Neural cell (in vitro differentiated cells): ENCODE measurements around the gene ST7L. TPM values are rescaled to one million over a fixed set of nuclear protein-coding genes. Genes with fewer than 3 reads are reported as not detected.

Experiments used
- H2AFZ ChIP-seq: fragments of 200-600, 300-800 bp; sonication (generic), shearing (Covaris generic); 2 replicates; pipeline ENCODE4 v1.6.0; 2014; ENCODE audit warnings: low read depth, mild to moderate bottlenecking, antibody characterized with exemption, low read length, moderate library complexity
- H3F3A ChIP-seq: fragments of 200-600 bp; shearing (Covaris generic); 2 replicates; pipeline ENCODE4 v1.6.1; 2016; ENCODE audit warnings: mild to moderate bottlenecking, moderate library complexity, mixed read lengths, antibody characterized with exemption, low read length; ENCODE audit not compliant: insufficient read depth, poor library complexity, severe bottlenecking
- H3K27ac ChIP-seq: fragments of 200-600, 300-800 bp; sonication (generic), shearing (Covaris generic); 2 replicates; pipeline ENCODE4 v1.5.1; 2014; ENCODE audit warnings: mild to moderate bottlenecking, low read length, moderate library complexity
- H3K27me3 ChIP-seq: fragments of 300-800, 200-600 bp; sonication (generic), shearing (Covaris generic); 2 replicates; pipeline ENCODE4 v1.6.0; 2014; ENCODE audit warnings: mild to moderate bottlenecking, low read depth, low read length, moderate library complexity; ENCODE audit not compliant: insufficient read depth
- H3K36me3 ChIP-seq: fragments of 300-800, 200-600 bp; sonication (generic), shearing (Covaris generic); 2 replicates; pipeline ENCODE4 v1.5.1; 2014; ENCODE audit warnings: mild to moderate bottlenecking, antibody characterized with exemption, low read length, moderate library complexity; ENCODE audit not compliant: insufficient read depth
- H3K4me2 ChIP-seq: fragments of 300-800, 200-600 bp; sonication (generic), shearing (Covaris generic); 2 replicates; pipeline ENCODE4 v1.6.0; 2014; ENCODE audit warnings: mild to moderate bottlenecking, low read length
- H3K4me3 ChIP-seq: fragments of 300-800, 200-600 bp; sonication (generic), shearing (Covaris generic); 2 replicates; pipeline ENCODE4 v1.5.1; 2014; ENCODE audit warnings: mild to moderate bottlenecking, low read length, moderate library complexity
- H3K79me2 ChIP-seq: fragments of 200-600 bp; shearing (Covaris generic); replicated peaks from 2 replicates; pipeline ENCODE4 v1.6.0; 2014; ENCODE audit warnings: mild to moderate bottlenecking, low read length, moderate library complexity; ENCODE audit not compliant: insufficient read depth
- H3K9ac ChIP-seq: fragments of 300-800, 200-600 bp; sonication (generic), shearing (Covaris generic); 2 replicates; pipeline ENCODE4 v1.6.1; 2016; ENCODE audit warnings: mild to moderate bottlenecking, low read length, mixed read lengths
- H3K9me2 ChIP-seq: fragments of 200-600 bp; shearing (Covaris generic); 2 replicates; pipeline ENCODE4 v1.6.1; 2016; ENCODE audit warnings: mild to moderate bottlenecking, low read length, mixed read lengths; ENCODE audit not compliant: insufficient read depth
- H3K9me3 ChIP-seq: fragments of 200-600, 300-800 bp; sonication (generic), shearing (Covaris generic); 2 replicates; pipeline ENCODE4 v1.6.1; 2016; ENCODE audit warnings: mild to moderate bottlenecking, mixed run types, low read length, moderate library complexity, mixed read lengths
- H4K20me1 ChIP-seq: fragments of 200-600 bp; shearing (Covaris generic); 2 replicates; pipeline ENCODE4 v1.6.1; 2016; ENCODE audit warnings: mild to moderate bottlenecking, mixed run types; ENCODE audit not compliant: insufficient read depth
- CTCF ChIP-seq: fragments of 450-650 bp; IDR thresholded peaks from 2 replicates; pipeline ENCODE4 v1.5.1; 2014; ENCODE audit warnings: antibody characterized with exemption, mild to moderate bottlenecking, moderate library complexity; ENCODE audit not compliant: poor library complexity, severe bottlenecking
- EP300 ChIP-seq: fragments of 450-650 bp; conservative IDR thresholded peaks from 2 replicates; pipeline ENCODE4 v1.6.1; 2014; ENCODE audit warnings: antibody characterized with exemption, mild to moderate bottlenecking, moderate library complexity; ENCODE audit not compliant: poor library complexity, severe bottlenecking
- EZH2 ChIP-seq: fragments of 200-600, 300-800 bp; shearing (Covaris generic), sonication (generic); IDR thresholded peaks from 2 replicates; pipeline ENCODE4 v1.6.1; 2014; ENCODE audit warnings: antibody characterized with exemption, low read length, borderline replicate concordance, mild to moderate bottlenecking; ENCODE audit not compliant: insufficient read depth, poor library complexity, severe bottlenecking
- MXI1 ChIP-seq: fragments of 450-650 bp; conservative IDR thresholded peaks from 2 replicates; pipeline ENCODE4 v1.6.1; 2014; ENCODE audit warnings: antibody characterized with exemption, mild to moderate bottlenecking; ENCODE audit not compliant: poor library complexity, severe bottlenecking
- POLR2AphosphoS5 ChIP-seq: IDR thresholded peaks from 2 replicates; pipeline ENCODE4 v1.6.1; 2012
- REST ChIP-seq: IDR thresholded peaks from 2 replicates; pipeline ENCODE4 v1.6.1; 2012; ENCODE audit warnings: borderline replicate concordance
- SMC3 ChIP-seq: fragments of 450-650 bp; conservative IDR thresholded peaks from 2 replicates; pipeline ENCODE4 v1.6.1; 2014; ENCODE audit warnings: antibody characterized with exemption, mild to moderate bottlenecking, moderate library complexity; ENCODE audit not compliant: poor library complexity
- TAF1 ChIP-seq: IDR thresholded peaks from 2 replicates; pipeline ENCODE4 v1.6.1; 2012; ENCODE audit warnings: low read depth
- polyA plus RNA-seq: library from polyadenylated mRNA; depleted of rRNA; stranded (reverse); fragments of >200 nt; gene quantifications from 2 replicates; pipeline ENCODE4 v1.2.3, GENCODE V29; 2014

The ST7L gene
- polyA plus RNA-seq, 1 donor from 2014 or later = 33.7 TPM

- no peak overlapping the region for H3K4me3 ChIP-seq
- no peak overlapping the region for H3K27ac ChIP-seq
- H2AFZ ChIP-seq = no peak overlapping the region
- no peaks in the 10 kb centered on the region for H3K36me3 ChIP-seq
- H3F3A ChIP-seq = no peaks in the 10 kb centered on the region
- no peak for TF ChIP-seq EP300
- H3K4me2 ChIP-seq = no peak overlapping the region
- H3K9me3 ChIP-seq = no peaks in the 10 kb centered on the region
- H3K9ac ChIP-seq = no peak overlapping the region
- H3K9me2 ChIP-seq = no peaks in the 10 kb centered on the region
- no peaks in the 10 kb centered on the region for H3K79me2 ChIP-seq
- H3K27me3 ChIP-seq = no peaks in the 10 kb centered on the region
- H4K20me1 ChIP-seq = no peaks in the 10 kb centered on the region
Observed at GRCh38 chr1:112532064-112532463, 86.9 kb downstream of the ST7L start.

GRCh38 chr1:112530832-112531231, 88.1 kb downstream of the ST7L start:
- no peak overlapping the region for H2AFZ ChIP-seq
- TF ChIP-seq EP300 = no peak
- TF ChIP-seq SMC3 = no peak
- no peak for TF ChIP-seq MXI1
- no peak for TF ChIP-seq TAF1
- no peak for TF ChIP-seq REST
- TF ChIP-seq CTCF = no peak
- TF ChIP-seq EZH2 = no peak
- no peak for TF ChIP-seq POLR2AphosphoS5
- no peaks in the 10 kb centered on the region for H3K9me2 ChIP-seq
- H4K20me1 ChIP-seq = no peaks in the 10 kb centered on the region
- no peak overlapping the region for H3K4me2 ChIP-seq
- H3K36me3 ChIP-seq = no peaks in the 10 kb centered on the region
- no peak overlapping the region for H3K27ac ChIP-seq
- no peaks in the 10 kb centered on the region for H3K79me2 ChIP-seq
- H3K27me3 ChIP-seq = no peaks in the 10 kb centered on the region
- no peak overlapping the region for H3K4me3 ChIP-seq
- H3K9ac ChIP-seq = no peak overlapping the region
- no peaks in the 10 kb centered on the region for H3K9me3 ChIP-seq
- H3F3A ChIP-seq = no peaks in the 10 kb centered on the region

GRCh38 chr1:112529301-112529700, 89.6 kb downstream of the ST7L start:
- H2AFZ ChIP-seq = no peak overlapping the region
- no peak overlapping the region for H3K27ac ChIP-seq
- H3K27me3 ChIP-seq = no peaks in the 10 kb centered on the region
- no peaks in the 10 kb centered on the region for H4K20me1 ChIP-seq
- H3K36me3 ChIP-seq = no peaks in the 10 kb centered on the region
- H3K9me2 ChIP-seq = no peaks in the 10 kb centered on the region
- H3K4me2 ChIP-seq = no peak overlapping the region
- no peak for TF ChIP-seq MXI1
- TF ChIP-seq TAF1 = no peak
- TF ChIP-seq EZH2 = no peak
- H3K9ac ChIP-seq = no peak overlapping the region
- no peaks in the 10 kb centered on the region for H3K9me3 ChIP-seq
- H3F3A ChIP-seq = no peaks in the 10 kb centered on the region
- H3K4me3 ChIP-seq = no peak overlapping the region
- no peaks in the 10 kb centered on the region for H3K79me2 ChIP-seq
